ELF-1 (cell line): ENCODE data around the gene PDGFRB.

Experiments used
- DNase-seq: peaks from one replicate; pipeline ENCODE4 v3.0.0-alpha.2; 2016; ENCODE audit warnings: low read depth, low spot score

The PDGFRB gene

DNA sequence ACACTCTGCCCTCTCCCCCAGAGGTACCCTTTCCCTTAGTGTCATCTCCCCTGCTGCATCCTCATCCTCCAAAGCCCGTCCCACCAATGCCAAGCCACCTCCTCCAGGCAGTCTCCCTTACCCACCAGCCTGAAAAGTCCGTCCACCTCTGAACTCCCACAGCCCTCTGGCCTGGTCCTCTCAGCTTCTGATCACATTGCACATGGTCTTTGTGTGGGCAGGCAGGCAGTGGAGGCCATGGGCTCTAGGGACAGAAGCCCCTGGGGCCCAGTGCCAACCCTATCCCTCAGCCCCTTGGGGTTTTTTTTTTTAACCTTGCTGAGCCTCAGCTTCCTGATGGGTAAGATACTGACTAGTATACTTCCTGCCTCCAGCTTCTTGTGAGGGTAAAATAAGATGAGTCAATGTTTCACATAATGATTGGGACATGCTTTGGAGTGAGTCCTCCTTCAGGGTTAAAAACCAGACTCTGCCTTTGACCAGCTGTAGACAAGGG lies 88.7 kb downstream of the PDGFRB start:
- DNase-seq: no peak

DNA sequence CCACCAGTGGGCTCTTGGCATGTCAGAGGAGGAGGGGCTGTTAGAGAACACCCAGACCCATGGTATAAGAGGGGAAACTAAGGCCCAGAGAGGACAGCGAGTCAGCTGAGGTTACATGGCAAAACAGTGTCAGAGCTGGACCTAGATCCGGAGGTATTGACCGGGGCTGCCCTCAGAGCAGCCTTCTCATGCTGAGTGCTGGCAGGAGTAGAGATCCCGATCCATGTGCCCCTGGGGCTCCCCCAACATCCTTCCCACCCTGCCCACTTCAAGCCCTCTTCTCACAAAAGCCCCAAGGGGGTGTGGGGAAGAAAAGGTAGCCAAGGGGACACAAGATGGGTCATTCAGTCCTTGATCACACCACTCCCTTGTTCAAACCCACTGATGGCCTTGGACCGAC lies 89.2 kb downstream of the PDGFRB start:
- DNase-seq: no peak

GRCh38 chr5:150065886-150066285 lies 89.8 kb downstream of the PDGFRB start:
- no peak for DNase-seq

- no peak for DNase-seq
These were observed 90.3 kb downstream of the PDGFRB start for GRCh38 chr5:150065346-150065745.

GRCh38 chr5:150064681-150065220 lies 90.9 kb downstream of the PDGFRB start:
- DNase-seq: no peak
